Hematopoietic multipotent progenitor cell treated with erythropoietin and hydrocortisone succinate and interleukin-3 and kit ligand, for 8 days (in vitro differentiated cells): ENCODE results near the gene USP33.
"Not testable (repeated sequence)": the region's sequence is repeated elsewhere in the genome, so short reads cannot be mapped to it uniquely, and the experiment has no call there.

Source experiments
- DNase-seq: peaks from one replicate; pipeline ENCODE4 v3.0.0-alpha.2; 2015

Gene USP33

GRCh38 chr1:77732090-77732489 is 27.6 kb downstream of the USP33 start:
- no peak for DNase-seq

DNA sequence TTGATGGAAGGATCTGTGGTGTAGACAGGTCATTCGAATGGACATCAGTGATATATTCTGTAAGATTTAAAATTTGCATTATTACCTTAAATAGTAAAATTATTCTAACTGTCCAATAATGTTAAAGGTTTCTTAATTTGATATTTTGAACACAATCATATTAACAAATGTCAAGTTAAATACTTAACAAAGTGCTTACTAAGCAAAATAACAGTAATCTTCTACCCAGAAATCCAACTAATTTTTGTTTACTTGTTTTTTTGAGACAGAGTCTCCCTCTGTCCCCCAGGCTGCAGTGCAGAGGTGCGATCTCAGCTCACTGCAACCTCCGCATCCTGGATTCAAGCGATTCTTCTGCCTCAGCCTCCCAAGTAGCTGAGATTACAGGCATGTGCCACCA is 33.9 kb downstream of the USP33 start:
- no peak for DNase-seq

DNA sequence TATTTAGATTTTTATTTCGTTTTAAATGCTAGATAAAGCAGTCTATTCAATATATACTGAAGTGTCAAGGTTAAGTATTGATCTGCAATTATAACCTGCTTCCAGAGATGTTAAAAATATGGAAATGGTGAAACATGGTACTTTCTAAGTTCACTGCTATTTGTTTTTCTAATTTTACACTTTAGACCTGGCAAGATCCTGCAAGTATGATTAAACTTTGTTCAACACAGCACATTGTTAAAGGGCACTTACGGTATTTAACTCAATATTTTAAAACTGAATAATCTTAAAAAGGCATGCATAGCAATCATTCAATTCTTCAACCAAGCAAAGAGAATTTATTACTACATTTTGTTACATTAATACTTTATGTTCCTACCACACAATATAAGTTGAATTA is 41.5 kb downstream of the USP33 start:
- no peak for DNase-seq

- DNase-seq = no peak
These were observed 43.6 kb downstream of the USP33 start for GRCh38 chr1:77716065-77716464.

GRCh38 chr1:77709727-77710126 is 49.9 kb downstream of the USP33 start:
- no peak for DNase-seq

- DNase-seq = no peak
These were observed 53.3 kb downstream of the USP33 start for GRCh38 chr1:77706321-77706720.

DNA sequence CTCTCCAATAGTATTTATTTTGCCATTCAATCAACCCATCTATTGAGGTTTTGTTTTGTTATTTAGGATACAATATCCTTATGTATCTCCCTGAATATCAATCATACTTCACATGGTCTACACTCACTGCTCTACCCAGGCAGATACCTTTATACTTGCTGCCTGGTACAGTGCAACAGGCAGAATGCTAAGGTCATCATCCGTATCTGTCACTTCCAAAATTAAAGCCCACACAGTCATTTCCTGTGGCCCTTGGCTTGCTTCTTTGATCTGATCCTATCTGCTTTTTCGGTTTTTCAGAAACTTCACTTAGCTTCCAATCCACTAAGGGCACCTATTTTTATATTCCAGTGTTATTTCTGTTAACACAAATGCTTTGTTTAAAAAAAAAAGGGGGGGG is 54.9 kb downstream of the USP33 start:
- peak; percentile 59 for DNase-seq

DNA sequence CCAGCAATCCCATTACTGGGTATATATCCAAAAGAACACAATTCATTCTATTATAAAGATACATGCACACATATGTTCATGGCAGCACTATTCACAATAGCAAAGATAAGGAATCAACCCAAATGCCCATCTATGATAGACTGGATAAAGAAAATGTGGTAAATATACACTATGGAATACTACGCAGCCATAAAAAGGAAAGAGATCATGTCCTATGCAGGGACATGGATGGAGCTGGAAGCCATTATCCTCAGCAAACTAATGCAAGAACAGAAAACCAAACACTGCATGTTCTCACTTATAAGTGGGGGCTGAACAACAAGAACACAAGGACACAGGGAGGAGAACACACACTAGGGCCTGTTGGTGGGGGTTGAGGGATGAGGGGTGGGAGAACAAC is 60.0 kb downstream of the USP33 start:
- not testable (repeated sequence) for DNase-seq

GRCh38 chr1:77697441-77697840 is 62.2 kb downstream of the USP33 start:
- no peak for DNase-seq

- DNase-seq = no peak
These were observed 70.7 kb downstream of the USP33 start for GRCh38 chr1:77688939-77689338.

DNA sequence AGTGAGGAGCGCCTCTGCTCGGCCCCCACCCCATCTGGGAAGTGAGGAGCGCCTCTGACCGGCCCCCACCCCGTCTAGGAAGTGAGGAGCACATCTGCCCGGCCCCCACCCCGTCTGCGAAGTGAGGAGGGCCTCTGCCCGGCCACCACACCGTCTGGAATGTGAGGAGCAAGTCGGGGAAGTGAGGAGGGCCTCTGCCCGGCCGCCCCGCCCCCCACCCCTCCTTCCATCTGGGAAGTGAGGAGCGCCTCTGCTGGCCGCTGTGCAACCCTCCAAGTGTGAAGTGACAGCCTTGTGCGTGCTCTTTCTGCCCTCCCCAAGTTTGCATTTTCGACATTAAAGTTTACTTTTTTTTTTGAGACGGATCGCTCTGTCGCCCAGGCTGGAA is 72.1 kb downstream of the USP33 start:
- DNase-seq = peak; percentile 43

DNA sequence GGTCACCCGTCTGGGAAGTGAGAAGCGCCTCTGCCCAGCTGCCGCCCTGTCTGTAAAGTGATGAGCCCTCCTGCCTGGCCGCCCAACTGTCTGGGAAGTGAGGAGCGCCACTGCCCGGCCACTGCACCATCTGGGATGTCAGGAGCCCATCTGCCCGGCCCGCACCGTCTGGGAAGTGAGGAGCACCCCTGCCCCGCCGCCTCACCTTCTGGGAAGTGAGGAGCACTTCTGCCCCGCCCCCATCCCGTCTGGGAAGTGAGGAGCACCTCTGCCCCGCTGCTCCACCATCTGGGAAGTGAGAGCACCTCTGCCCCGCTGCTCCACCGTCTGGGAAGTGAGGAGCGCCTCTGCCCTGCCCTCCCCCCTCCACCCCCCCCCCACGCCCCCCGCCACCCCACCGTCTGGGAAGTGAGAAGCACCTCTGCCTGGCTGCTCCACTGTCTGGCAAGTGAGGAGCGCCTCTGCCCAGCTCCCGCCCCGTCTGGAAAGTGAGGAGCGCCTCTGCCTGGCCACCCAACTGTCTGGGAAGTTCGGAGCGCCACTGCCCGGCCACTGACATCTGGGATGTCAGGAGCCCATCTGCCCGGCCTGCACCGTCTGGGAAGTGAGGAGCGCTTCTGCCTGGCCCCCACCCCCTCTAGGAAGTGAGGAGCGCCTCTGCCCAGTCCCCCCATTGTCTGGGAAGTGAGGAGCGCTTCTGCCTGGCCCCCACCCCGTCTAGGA is 72.7 kb downstream of the USP33 start:
- DNase-seq = no peak

- peak; percentile 93 for DNase-seq
These were observed 76.2 kb downstream of the USP33 start for GRCh38 chr1:77683160-77684148.

DNA sequence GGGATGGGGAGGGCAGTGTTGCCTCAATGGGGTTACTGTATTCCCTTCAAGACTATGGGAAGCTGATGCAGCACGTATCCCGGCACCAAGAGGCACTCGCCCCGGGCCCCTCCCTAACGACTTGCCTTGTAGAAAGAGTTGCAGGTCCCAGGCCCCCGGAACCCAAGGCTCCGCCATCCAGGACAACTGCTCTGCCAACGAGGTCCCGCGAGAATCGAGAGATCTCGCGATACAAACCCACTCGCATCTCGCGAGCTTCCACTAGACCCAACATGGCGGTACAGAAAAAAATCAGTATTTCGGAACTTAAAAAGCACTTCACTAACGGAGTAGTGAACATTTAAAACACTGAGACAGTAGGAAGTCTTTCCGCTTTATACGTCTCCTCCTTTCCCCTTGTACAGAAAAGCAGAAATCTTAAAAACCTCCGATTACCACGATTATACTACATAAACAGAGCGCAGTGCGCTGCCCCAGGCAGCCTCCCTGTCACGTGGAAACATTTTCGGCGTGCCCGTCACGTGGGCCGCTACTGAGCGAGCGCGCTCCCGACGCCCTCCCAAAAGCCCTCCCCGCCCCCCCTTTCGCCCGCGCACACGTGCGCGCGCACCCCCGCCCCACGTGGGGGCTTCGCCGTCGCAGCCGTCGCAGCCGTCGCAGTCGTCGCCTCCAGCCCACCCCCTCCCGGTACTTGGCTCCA is 77.0 kb downstream of the USP33 start, which contains the start of gene ZZZ3:
Gene ZZZ3 (minus strand): TSS at position 199 of the 700 bp plus-strand sequence. CDS start 49,304 bp downstream, outside the sequence.
- DNase-seq = peak; percentile 95

GRCh38 chr1:77680173-77680572 is 79.5 kb downstream of the USP33 start:
- no peak for DNase-seq

DNA sequence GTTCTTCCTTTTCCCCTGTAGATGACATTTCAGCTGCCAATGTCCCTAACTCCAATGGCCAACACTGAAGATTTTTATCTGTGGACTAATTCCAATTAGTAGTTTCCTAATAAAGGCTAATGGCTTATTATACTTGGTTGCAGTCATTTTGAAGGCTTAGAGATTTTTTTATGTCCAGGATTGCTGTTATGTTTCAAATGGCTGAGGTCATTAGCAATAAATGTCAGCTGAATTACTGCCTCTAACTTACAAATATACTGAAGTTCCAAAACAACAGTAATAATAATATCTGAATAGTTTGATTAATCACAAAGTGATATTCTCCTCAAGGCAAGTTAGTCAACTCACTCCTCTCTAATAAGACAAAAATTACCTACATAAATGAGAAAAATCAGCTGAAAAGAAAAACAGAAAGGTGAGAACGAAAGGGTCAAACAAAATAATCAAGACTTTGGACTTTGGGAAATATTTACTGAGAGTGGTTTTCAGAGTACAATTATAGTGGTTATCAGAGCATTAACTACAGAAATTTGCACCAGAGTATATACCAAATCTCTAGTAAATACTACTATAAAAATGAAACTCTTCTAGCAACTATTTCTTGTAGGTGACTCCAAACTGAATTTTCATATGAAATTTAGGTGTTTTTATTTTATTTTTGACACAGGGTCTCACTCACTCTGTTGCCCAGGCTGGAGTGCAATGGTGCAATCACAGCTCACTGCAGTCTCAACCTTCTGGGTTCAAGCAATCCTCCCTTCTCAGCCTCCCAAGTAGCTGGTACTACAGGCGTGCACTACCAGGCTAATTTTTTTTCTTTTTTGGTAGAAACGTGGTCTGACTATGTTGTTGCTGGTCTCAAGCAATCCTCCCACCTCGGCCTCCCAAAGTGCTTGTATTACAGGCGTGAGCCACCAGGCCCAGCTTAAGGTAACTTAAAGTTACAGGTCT is 80.7 kb downstream of the USP33 start:
- no peak for DNase-seq

- not testable (repeated sequence) for DNase-seq
These were observed 84.8 kb downstream of the USP33 start for GRCh38 chr1:77674807-77675206.

GRCh38 chr1:77673716-77674355 is 85.8 kb downstream of the USP33 start:
- no peak for DNase-seq

DNA sequence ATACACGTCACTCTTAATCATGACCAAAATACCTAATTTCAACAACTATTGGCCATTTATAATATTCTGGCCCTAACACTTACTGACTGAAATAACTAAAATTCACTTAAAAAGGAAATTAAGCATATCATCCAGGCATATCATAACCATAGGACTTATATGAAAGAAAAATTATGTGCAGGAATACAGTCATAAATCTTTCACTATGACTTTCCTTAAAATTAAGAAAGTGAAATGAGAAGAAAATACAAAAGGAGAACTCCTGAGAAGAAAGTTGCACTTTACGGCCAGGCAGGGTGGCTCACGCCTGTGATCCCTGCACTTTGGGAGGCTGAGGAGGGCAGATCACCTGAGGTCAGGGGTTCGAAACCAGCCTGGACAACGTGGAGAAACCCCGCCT is 86.6 kb downstream of the USP33 start:
- no peak for DNase-seq

DNA sequence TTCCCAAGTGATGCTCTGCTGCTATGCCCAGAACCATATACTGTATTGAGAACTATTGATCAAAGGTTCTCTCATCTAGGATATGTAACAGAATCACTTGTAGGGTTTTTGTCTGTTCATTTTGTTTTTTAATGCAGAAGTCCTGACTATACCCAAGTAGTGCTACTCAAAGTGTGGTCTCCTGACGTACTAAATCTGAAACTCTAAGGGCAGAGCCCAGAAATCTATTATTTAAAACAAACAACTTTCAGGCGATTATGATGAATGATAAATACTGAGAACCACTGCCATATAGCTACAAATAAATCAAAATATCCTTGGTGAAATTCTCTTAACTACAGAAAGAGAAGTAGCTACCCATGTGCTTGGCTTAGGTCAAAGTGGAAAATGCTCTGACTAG is 87.3 kb downstream of the USP33 start:
- no peak for DNase-seq

- no peak for DNase-seq
These were observed 87.8 kb downstream of the USP33 start for GRCh38 chr1:77671836-77672235.

GRCh38 chr1:77670330-77670729 is 89.3 kb downstream of the USP33 start:
- DNase-seq = no peak
